Measurements from ENCODE around the gene STK32C. TPM values are rescaled to one million over a fixed set of nuclear protein-coding genes. Genes with fewer than 3 reads are reported as not detected.

Gene STK32C
- total and polyA plus RNA-seq, 2 donors: 4.8 to 13.6 TPM

GRCh38 chr10:132196178-132197113 is 111.3 kb downstream of the STK32C start:
- Histone ChIP-seq H3K36me3 (ENCODE audit: insufficient read depth) (no peaks in the 10 kb centered on the region), H3K27ac (ENCODE audit: low read depth) (no peak overlapping the region), H3K4me1 (ENCODE audit: insufficient read depth) (no peaks in the 10 kb centered on the region), H3K4me3 (ENCODE audit: low read depth, low read length) (no peak overlapping the region)
- 87% methylated on average over 30 of the region's 30 CpGs for WGBS
- DNase-seq (ENCODE audit: extremely low spot score): no peak

GRCh38 chr10:132195366-132196075 is 112.2 kb downstream of the STK32C start:
- Histone ChIP-seq H3K4me1 (ENCODE audit: insufficient read depth) (no peaks in the 10 kb centered on the region), H3K27ac (ENCODE audit: low read depth) (no peak overlapping the region), H3K36me3 (ENCODE audit: insufficient read depth) (no peaks in the 10 kb centered on the region), H3K4me3 (ENCODE audit: low read depth, low read length) (no peak overlapping the region)
- DNase-seq (ENCODE audit: extremely low spot score): no peak
- WGBS: 88% methylated on average over 13 of the region's 13 CpGs

GRCh38 chr10:132194726-132195125 is 113.0 kb downstream of the STK32C start:
- no peak for DNase-seq (ENCODE audit: extremely low spot score)
- WGBS: 94% methylated on average over 15 of the region's 15 CpGs

GRCh38 chr10:132193907-132194552 is 113.7 kb downstream of the STK32C start:
- Histone ChIP-seq H3K27ac (ENCODE audit: low read depth) (no peak overlapping the region), H3K4me1 (ENCODE audit: insufficient read depth) (no peaks in the 10 kb centered on the region), H3K36me3 (ENCODE audit: insufficient read depth) (no peaks in the 10 kb centered on the region), H3K4me3 (ENCODE audit: low read depth, low read length) (no peak overlapping the region)
- DNase-seq (ENCODE audit: extremely low spot score): no peak
- 82% methylated on average over 21 of the region's 21 CpGs for WGBS

More at GRCh38 chr10:132194726-132195125, 113.0 kb downstream of the STK32C start:
- no peak overlapping the region for H3K4me3 ChIP-seq (ENCODE audit: low read depth, low read length)
- no peaks in the 10 kb centered on the region for H3K36me3 ChIP-seq (ENCODE audit: insufficient read depth)
- no peak overlapping the region for H3K27ac ChIP-seq (ENCODE audit: low read depth)
- H3K4me1 ChIP-seq (ENCODE audit: insufficient read depth): no peaks in the 10 kb centered on the region

- WGBS: 47% methylated on average over 18 of the region's 18 CpGs
Measured at GRCh38 chr10:132192991-132193665, 114.6 kb downstream of the STK32C start.

GRCh38 chr10:132192076-132192975 is 115.4 kb downstream of the STK32C start:
- no peaks in the 10 kb centered on the region for H3K36me3 ChIP-seq (ENCODE audit: insufficient read depth)
- WGBS: 91% methylated on average over 28 of the region's 28 CpGs
- no peak overlapping the region for H3K27ac ChIP-seq (ENCODE audit: low read depth)
- no peaks in the 10 kb centered on the region for H3K4me1 ChIP-seq (ENCODE audit: insufficient read depth)
- no peak overlapping the region for H3K4me3 ChIP-seq (ENCODE audit: low read depth, low read length)
- DNase-seq (ENCODE audit: extremely low spot score): no peak

More at GRCh38 chr10:132192991-132193665, 114.6 kb downstream of the STK32C start:
- H3K4me1 ChIP-seq (ENCODE audit: insufficient read depth): no peaks in the 10 kb centered on the region
- H3K36me3 ChIP-seq (ENCODE audit: insufficient read depth): no peaks in the 10 kb centered on the region
- DNase-seq (ENCODE audit: extremely low spot score): no peak
- no peak overlapping the region for H3K27ac ChIP-seq (ENCODE audit: low read depth)
- H3K4me3 ChIP-seq (ENCODE audit: low read depth, low read length): no peak overlapping the region

GRCh38 chr10:132189810-132190422 is 117.8 kb downstream of the STK32C start:
- Histone ChIP-seq H3K36me3 (ENCODE audit: insufficient read depth) (no peaks in the 10 kb centered on the region), H3K27ac (ENCODE audit: low read depth) (no peak overlapping the region), H3K4me3 (ENCODE audit: low read depth, low read length) (no peak overlapping the region), H3K4me1 (ENCODE audit: insufficient read depth) (peaks cover 1% of the 10 kb centered on the region)
- no peak for DNase-seq (ENCODE audit: extremely low spot score)
- 88% methylated on average over 17 of the region's 17 CpGs for WGBS

GRCh38 chr10:132189016-132189415 is 118.7 kb downstream of the STK32C start:
- no peak overlapping the region for H3K27ac ChIP-seq (ENCODE audit: low read depth)
- H3K36me3 ChIP-seq (ENCODE audit: insufficient read depth): no peaks in the 10 kb centered on the region
- H3K4me1 ChIP-seq (ENCODE audit: insufficient read depth): peaks cover 1% of the 10 kb centered on the region
- DNase-seq (ENCODE audit: extremely low spot score): no peak
- WGBS: 79% methylated on average over 16 of the region's 16 CpGs
- H3K4me3 ChIP-seq (ENCODE audit: low read depth, low read length): no peak overlapping the region

GRCh38 chr10:132188331-132188730 is 119.4 kb downstream of the STK32C start:
- Histone ChIP-seq H3K36me3 (ENCODE audit: insufficient read depth) (no peaks in the 10 kb centered on the region), H3K27ac (ENCODE audit: low read depth) (no peak overlapping the region), H3K4me1 (ENCODE audit: insufficient read depth) (peaks cover 1% of the 10 kb centered on the region), H3K4me3 (ENCODE audit: low read depth, low read length) (no peak overlapping the region)
- 44% methylated on average over 13 of the region's 13 CpGs for WGBS
- no peak for DNase-seq (ENCODE audit: extremely low spot score)

GRCh38 chr10:132187430-132188138 is 120.2 kb downstream of the STK32C start:
- Histone ChIP-seq H3K36me3 (ENCODE audit: insufficient read depth) (no peaks in the 10 kb centered on the region), H3K4me1 (ENCODE audit: insufficient read depth) (peaks cover 1% of the 10 kb centered on the region), H3K27ac (ENCODE audit: low read depth) (no peak overlapping the region), H3K4me3 (ENCODE audit: low read depth, low read length) (peak overlapping the region; percentile 45)
- no peak for DNase-seq (ENCODE audit: extremely low spot score)
- WGBS: 2% methylated on average over 58 of the region's 58 CpGs

- Histone ChIP-seq H3K4me1 (ENCODE audit: insufficient read depth) (peaks cover 1% of the 10 kb centered on the region), H3K27ac (ENCODE audit: low read depth) (no peak within 1 kb of the TSS), H3K36me3 (ENCODE audit: insufficient read depth) (no peaks in the 10 kb centered on the region), H3K4me3 (ENCODE audit: low read depth, low read length) (peak within 1 kb of the TSS; percentile 45)
- DNase-seq (ENCODE audit: extremely low spot score): no peak
- 1% methylated on average over 104 of the region's 109 CpGs for WGBS
Measured at GRCh38 chr10:132186488-132187429, 121.0 kb downstream of the STK32C start, which contains the start of gene DPYSL4. Gene DPYSL4 (plus strand): TSS chr10:132186948. CDS start chr10:132187064, 116 bp downstream.

All from urinary bladder (tissue), 4 donors.